ENCODE results near the gene TMEM167B. TPM values are rescaled to one million over a fixed set of nuclear protein-coding genes. Genes with fewer than 3 reads are reported as not detected.
"Not testable (repeated sequence)": the region's sequence is repeated elsewhere in the genome, so short reads cannot be mapped to it uniquely, and the experiment has no call there.

Gene TMEM167B
- total RNA-seq = 10 to 100 TPM; 63.4 to 70.8 TPM
- 85.1 to 88.2 reads per million in 2 donors for total RNA-seq

GRCh38 chr1:109090196-109091077 lies at the start of gene TMEM167B:
Gene TMEM167B (plus strand): TSS chr1:109090764. CDS start chr1:109090873, 109 bp downstream.
- Mint-ChIP-seq H3K27me3 (no peaks in the 10 kb centered on the region), H3K4me3 (peak within 1 kb of the TSS; percentile 98), H3K36me3 (ENCODE audit: low read depth) (no peaks in the 10 kb centered on the region), H3K27ac (peak within 1 kb of the TSS; percentile 98), H3K4me1 (peaks cover 24% of the 10 kb centered on the region)
- ATAC-seq (peak; percentile 95), DNase-seq (peak; percentile 73 to 78 (median 75))
- H3K9me3 ChIP-seq (ENCODE audit: control insufficient read depth, low read length, poor library complexity, severe bottlenecking) = no peaks in the 10 kb centered on the region

- peak overlapping the region; percentile 77 for H3K27ac Mint-ChIP-seq
- ATAC-seq = peak; percentile 3
- DNase-seq = peak in 1 of 3 donors; percentile 13
These were observed 49.5 kb upstream of the TMEM167B start for GRCh38 chr1:109040989-109041620.

GRCh38 chr1:109041621-109042468 lies 48.7 kb upstream of the TMEM167B start, which contains the start of gene WDR47:
Gene WDR47 (minus strand): TSS chr1:109042102. CDS start chr1:109023512, 18,590 bp downstream.
- Mint-ChIP-seq H3K36me3 (ENCODE audit: low read depth) (no peaks in the 10 kb centered on the region), H3K27ac (peak within 1 kb of the TSS; percentile 77), H3K27me3 (no peaks in the 10 kb centered on the region), H3K4me3 (peak within 1 kb of the TSS; percentile 94), H3K4me1 (peaks cover 12% of the 10 kb centered on the region)
- ATAC-seq (peak; percentile 97), DNase-seq (peak; percentile 95 to 96 (median 95))
- H3K9me3 ChIP-seq (ENCODE audit: control insufficient read depth, low read length, poor library complexity, severe bottlenecking) = no peaks in the 10 kb centered on the region

More at GRCh38 chr1:109040989-109041620, 49.5 kb upstream of the TMEM167B start:
- Mint-ChIP-seq H3K4me3 (peak overlapping the region; percentile 94), H3K4me1 (peaks cover 12% of the 10 kb centered on the region), H3K36me3 (ENCODE audit: low read depth) (no peaks in the 10 kb centered on the region), H3K27me3 (no peaks in the 10 kb centered on the region)
- H3K9me3 ChIP-seq (ENCODE audit: control insufficient read depth, low read length, poor library complexity, severe bottlenecking) = no peaks in the 10 kb centered on the region

GRCh38 chr1:109045595-109045994 lies 45.0 kb upstream of the TMEM167B start:
- no peak for DNase-seq
- Mint-ChIP-seq H3K27ac (no peak overlapping the region), H3K4me1 (peaks cover 8% of the 10 kb centered on the region), H3K27me3 (peaks cover 4% of the 10 kb centered on the region), H3K4me3 (no peak overlapping the region), H3K36me3 (ENCODE audit: low read depth) (no peaks in the 10 kb centered on the region)
- no peaks in the 10 kb centered on the region for H3K9me3 ChIP-seq (ENCODE audit: control insufficient read depth, low read length, poor library complexity, severe bottlenecking)
- ATAC-seq = no peak

- DNase-seq = no peak
- H3K4me1 Mint-ChIP-seq = peaks cover 5% of the 10 kb centered on the region
- peaks cover 6% of the 10 kb centered on the region for H3K27me3 Mint-ChIP-seq
- no peak overlapping the region for H3K27ac Mint-ChIP-seq
- H3K36me3 Mint-ChIP-seq (ENCODE audit: low read depth) = no peaks in the 10 kb centered on the region
- no peaks in the 10 kb centered on the region for H3K9me3 ChIP-seq (ENCODE audit: control insufficient read depth, low read length, poor library complexity, severe bottlenecking)
- no peak overlapping the region for H3K4me3 Mint-ChIP-seq
- no peak for ATAC-seq
These were observed 43.9 kb upstream of the TMEM167B start for GRCh38 chr1:109046671-109047070.

- H3K4me1 Mint-ChIP-seq = peaks cover 3% of the 10 kb centered on the region
- H3K4me3 Mint-ChIP-seq = no peak overlapping the region
- H3K27ac Mint-ChIP-seq = no peak overlapping the region
- no peaks in the 10 kb centered on the region for H3K9me3 ChIP-seq (ENCODE audit: control insufficient read depth, low read length, poor library complexity, severe bottlenecking)
- H3K27me3 Mint-ChIP-seq = peaks cover 6% of the 10 kb centered on the region
- no peak for ATAC-seq
- no peak for DNase-seq
- H3K36me3 Mint-ChIP-seq (ENCODE audit: low read depth) = no peaks in the 10 kb centered on the region
These were observed 43.2 kb upstream of the TMEM167B start for GRCh38 chr1:109047339-109047738.

GRCh38 chr1:109048335-109048734 lies 42.2 kb upstream of the TMEM167B start:
- H3K27ac Mint-ChIP-seq = no peak overlapping the region
- H3K27me3 Mint-ChIP-seq = peaks cover 6% of the 10 kb centered on the region
- ATAC-seq = no peak

GRCh38 chr1:109050228-109050995 lies 40.2 kb upstream of the TMEM167B start:
- no peak for ATAC-seq
- no peaks in the 10 kb centered on the region for H3K4me1 Mint-ChIP-seq
- H3K27me3 Mint-ChIP-seq = peaks cover 6% of the 10 kb centered on the region
- H3K27ac Mint-ChIP-seq = no peak overlapping the region
- no peaks in the 10 kb centered on the region for H3K36me3 Mint-ChIP-seq (ENCODE audit: low read depth)
- H3K9me3 ChIP-seq (ENCODE audit: control insufficient read depth, low read length, poor library complexity, severe bottlenecking) = no peaks in the 10 kb centered on the region
- no peak for DNase-seq
- H3K4me3 Mint-ChIP-seq = no peak overlapping the region

More at GRCh38 chr1:109048335-109048734, 42.2 kb upstream of the TMEM167B start:
- no peak for DNase-seq
- Mint-ChIP-seq H3K4me3 (no peak overlapping the region), H3K36me3 (ENCODE audit: low read depth) (no peaks in the 10 kb centered on the region), H3K4me1 (no peaks in the 10 kb centered on the region)
- H3K9me3 ChIP-seq (ENCODE audit: control insufficient read depth, low read length, poor library complexity, severe bottlenecking) = no peaks in the 10 kb centered on the region

GRCh38 chr1:109052145-109052544 lies 38.4 kb upstream of the TMEM167B start:
- not testable (repeated sequence) for H3K27me3 Mint-ChIP-seq; H3K4me1 Mint-ChIP-seq; H3K36me3 Mint-ChIP-seq (ENCODE audit: low read depth); H3K4me3 Mint-ChIP-seq; H3K9me3 ChIP-seq (ENCODE audit: control insufficient read depth, low read length, poor library complexity, severe bottlenecking); ATAC-seq; DNase-seq; H3K27ac Mint-ChIP-seq

GRCh38 chr1:109056064-109056463 lies 34.5 kb upstream of the TMEM167B start:
- Mint-ChIP-seq H3K36me3 (ENCODE audit: low read depth) (no peaks in the 10 kb centered on the region), H3K27ac (no peak overlapping the region), H3K4me3 (no peak overlapping the region), H3K27me3 (no peaks in the 10 kb centered on the region), H3K4me1 (no peaks in the 10 kb centered on the region)
- H3K9me3 ChIP-seq (ENCODE audit: control insufficient read depth, low read length, poor library complexity, severe bottlenecking) = no peaks in the 10 kb centered on the region
- ATAC-seq (no peak), DNase-seq (no peak)

GRCh38 chr1:109059026-109059425 lies 31.5 kb upstream of the TMEM167B start:
- no peaks in the 10 kb centered on the region for H3K9me3 ChIP-seq (ENCODE audit: control insufficient read depth, low read length, poor library complexity, severe bottlenecking)
- Mint-ChIP-seq H3K4me3 (no peak overlapping the region), H3K36me3 (ENCODE audit: low read depth) (no peaks in the 10 kb centered on the region), H3K4me1 (no peaks in the 10 kb centered on the region), H3K27me3 (no peaks in the 10 kb centered on the region), H3K27ac (no peak overlapping the region)
- ATAC-seq (no peak), DNase-seq (no peak)

GRCh38 chr1:109060707-109061106 lies 29.9 kb upstream of the TMEM167B start:
- no peak for DNase-seq
- Mint-ChIP-seq H3K27ac (no peak overlapping the region), H3K36me3 (ENCODE audit: low read depth) (peaks cover 2% of the 10 kb centered on the region), H3K4me3 (no peak overlapping the region), H3K27me3 (no peaks in the 10 kb centered on the region), H3K4me1 (no peaks in the 10 kb centered on the region)
- H3K9me3 ChIP-seq (ENCODE audit: control insufficient read depth, low read length, poor library complexity, severe bottlenecking) = no peaks in the 10 kb centered on the region
- no peak for ATAC-seq

Measured in T-helper 17 cell (primary cell).